IMR-90 (cell line): ENCODE measurements around the gene TRAF4. TPM values are rescaled to one million over a fixed set of nuclear protein-coding genes. Genes with fewer than 3 reads are reported as not detected.

Experiments used
- ATAC-seq: fragments of 200-7000 bp; cut with Tn5 transposase; 2 replicates; pipeline ENCODE4 v1.9.1; 2020; ENCODE audit warnings: low read depth, mild to moderate bottlenecking, moderate library complexity
- BruUV-seq: library from RNA; stranded (reverse); fragments of 400-500 nt; replicated peaks from 2 replicates; lab custom pipeline; 2021; lab: Mats Ljungman, UMichigan
- CTCF ChIA-PET: fragments of 300-600 bp; formaldehyde crosslinking; extraction: SDS; loops from one replicate; lab custom pipeline; 2021; ENCODE audit warnings: antibody characterized with exemption; lab: Yijun Ruan, JAX
- POLR2A ChIA-PET: fragments of 300-600 bp; sonication (Branson Sonifier 250); formaldehyde crosslinking; loops from one replicate; lab custom pipeline; 2022; ENCODE audit warnings: antibody characterized with exemption; ENCODE audit not compliant: unreplicated experiment; lab: Charles Lee
- DNase-seq: peaks from one replicate; pipeline ENCODE4 v3.0.0; 2013
- H2AFZ ChIP-seq: replicated peaks from 2 replicates; pipeline ENCODE3; 2013; ENCODE audit warnings: low read length, mild to moderate bottlenecking; ENCODE audit not compliant: poor library complexity
- H2AK5ac ChIP-seq: 2 replicates; pipeline ENCODE4 v1.6.1; 2013; ENCODE audit warnings: low read depth, low read length, inconsistent platforms
- H2AK9ac ChIP-seq: replicated peaks from 2 replicates; pipeline ENCODE3; 2013; ENCODE audit warnings: mild to moderate bottlenecking, low read depth, low read length, moderate library complexity; ENCODE audit not compliant: poor library complexity
- H2BK120ac ChIP-seq: 2 replicates; pipeline ENCODE4 v1.6.1; 2013; ENCODE audit warnings: low read depth, low read length, inconsistent platforms
- H2BK15ac ChIP-seq: 3 replicates; pipeline ENCODE4 v1.6.1; 2013; ENCODE audit warnings: low read depth, low read length, inconsistent platforms
- H2BK20ac ChIP-seq: 2 replicates; pipeline ENCODE4 v1.6.1; 2013; ENCODE audit warnings: low read depth, mild to moderate bottlenecking, inconsistent platforms, low read length, moderate library complexity
- H2BK5ac ChIP-seq: 2 replicates; pipeline ENCODE4 v1.6.1; 2013; ENCODE audit warnings: mild to moderate bottlenecking, low read depth, low read length, inconsistent platforms; ENCODE audit not compliant: poor library complexity, severe bottlenecking
- H3K14ac ChIP-seq: replicated peaks from 2 replicates; pipeline ENCODE4 v1.6.1; 2013; ENCODE audit warnings: low read depth, low read length, inconsistent platforms
- H3K18ac ChIP-seq: 2 replicates; pipeline ENCODE4 v1.6.1; 2013; ENCODE audit warnings: low read depth, low read length, control low read depth
- H3K23ac ChIP-seq: 2 replicates; pipeline ENCODE4 v1.6.1; 2013; ENCODE audit warnings: low read depth, low read length, inconsistent platforms
- H3K27ac ChIP-seq: 2 replicates; pipeline ENCODE4 v1.5.1; 2013; ENCODE audit warnings: mild to moderate bottlenecking, control low read depth, low read length; ENCODE audit not compliant: insufficient read depth
- H3K27me3 ChIP-seq: 2 replicates; pipeline ENCODE4 v1.6.1; 2013; ENCODE audit warnings: low read length; ENCODE audit not compliant: control insufficient read depth, insufficient read depth
- H3K36me3 ChIP-seq: 2 replicates; pipeline ENCODE4 v1.6.1; 2013; ENCODE audit warnings: low read length, mixed read lengths; ENCODE audit not compliant: control insufficient read depth, insufficient read depth
- H3K4ac ChIP-seq: 2 replicates; pipeline ENCODE4 v1.6.1; 2013; ENCODE audit warnings: low read depth, low read length, inconsistent platforms
- H3K4me1 ChIP-seq: 2 replicates; pipeline ENCODE4 v1.6.1; 2013; ENCODE audit warnings: low read length, mixed read lengths; ENCODE audit not compliant: control insufficient read depth, insufficient read depth
- H3K4me2 ChIP-seq: 2 replicates; pipeline ENCODE4 v1.6.1; 2013; ENCODE audit warnings: low read depth, mild to moderate bottlenecking, control low read depth, low read length, moderate library complexity
- H3K4me3 ChIP-seq: 2 replicates; pipeline ENCODE4 v1.5.1; 2013; ENCODE audit warnings: low read depth, mild to moderate bottlenecking, control low read depth, low read length, moderate library complexity; ENCODE audit not compliant: insufficient read depth
- H3K56ac ChIP-seq: 2 replicates; pipeline ENCODE4 v1.6.1; 2013; ENCODE audit warnings: low read length, inconsistent platforms; ENCODE audit not compliant: insufficient read depth; ENCODE audit errors: extremely low read depth
- H3K79me1 ChIP-seq, 2 experiments: 2 replicates each; pipeline ENCODE4 v1.6.1; 2013; ENCODE audit warnings: low read length in 2 of 2, inconsistent platforms in 1 of 2, low read depth in 1 of 2
- H3K9ac ChIP-seq: 2 replicates; pipeline ENCODE4 v1.6.1; 2013; ENCODE audit warnings: low read depth, low read length, control low read depth
- H3K9me1 ChIP-seq: 2 replicates; pipeline ENCODE4 v1.6.1; 2013; ENCODE audit warnings: low read length, inconsistent platforms; ENCODE audit not compliant: insufficient read depth
- H3K9me3 ChIP-seq: 2 replicates; pipeline ENCODE4 v1.6.1; 2013; ENCODE audit warnings: low read length; ENCODE audit not compliant: control insufficient read depth, insufficient read depth
- H4K20me1 ChIP-seq: 2 replicates; pipeline ENCODE4 v1.6.1; 2013; ENCODE audit warnings: low read length, inconsistent platforms; ENCODE audit not compliant: insufficient read depth
- H4K5ac ChIP-seq: 2 replicates; pipeline ENCODE4 v1.6.1; 2013; ENCODE audit warnings: mild to moderate bottlenecking, low read depth, low read length, control low read depth
- H4K8ac ChIP-seq, 2 experiments: 2 replicates each; pipeline ENCODE4 v1.6.1; 2013; ENCODE audit warnings: low read depth in 2 of 2, low read length in 2 of 2, control low read depth in 1 of 2, inconsistent platforms in 1 of 2
- H4K91ac ChIP-seq: 2 replicates; pipeline ENCODE4 v1.6.1; 2013; ENCODE audit warnings: low read depth, low read length, inconsistent platforms; ENCODE audit not compliant: insufficient read depth
- BHLHE40 ChIP-seq: fragments of 150-350 bp; IDR thresholded peaks from 2 replicates; pipeline ENCODE4 v1.6.1; 2016; ENCODE audit warnings: mild to moderate bottlenecking, low read depth, low read length
- CEBPB ChIP-seq: IDR thresholded peaks from 2 replicates; pipeline ENCODE4 v1.6.1; 2012; ENCODE audit warnings: low read depth, low read length, improper control_type of control experiment
- CHD1 ChIP-seq: IDR thresholded peaks from 2 replicates; pipeline ENCODE4 v1.6.1; 2012; ENCODE audit warnings: low read depth, low read length, improper control_type of control experiment
- CTCF ChIP-seq: conservative IDR thresholded peaks from 2 replicates; pipeline ENCODE4 v1.5.1; 2012; ENCODE audit warnings: mild to moderate bottlenecking, low read depth, low read length, improper control_type of control experiment
- ELK1 ChIP-seq: fragments of 150-350 bp; IDR thresholded peaks from 2 replicates; pipeline ENCODE4 v1.6.1; 2016; ENCODE audit warnings: low read depth, mild to moderate bottlenecking, low read length, moderate library complexity, borderline replicate concordance
- FOS ChIP-seq: fragments of 150-350 bp; IDR thresholded peaks from 2 replicates; pipeline ENCODE4 v1.6.1; 2016; ENCODE audit warnings: low read depth, low read length
- MAFK ChIP-seq: IDR thresholded peaks from 2 replicates; pipeline ENCODE4 v1.6.1; 2012; ENCODE audit warnings: low read depth, low read length, improper control_type of control experiment
- MAZ ChIP-seq: IDR thresholded peaks from 2 replicates; pipeline ENCODE4 v1.6.1; 2012; ENCODE audit warnings: low read depth, mild to moderate bottlenecking, low read length, improper control_type of control experiment, moderate library complexity, borderline replicate concordance
- MXI1 ChIP-seq: IDR thresholded peaks from 2 replicates; pipeline ENCODE4 v1.6.1; 2012; ENCODE audit warnings: low read depth, mild to moderate bottlenecking, low read length, moderate library complexity, borderline replicate concordance
- NFE2L2 ChIP-seq: fragments of 150-350 bp; IDR thresholded peaks from 2 replicates; pipeline ENCODE4 v1.6.1; 2016; ENCODE audit warnings: low read depth, mild to moderate bottlenecking, low read length
- POLR2A ChIP-seq: IDR thresholded peaks from 2 replicates; pipeline ENCODE4 v1.6.1; 2012; ENCODE audit warnings: mild to moderate bottlenecking, low read depth, low read length
- RAD21 ChIP-seq: IDR thresholded peaks from 2 replicates; pipeline ENCODE4 v1.6.1; 2012; ENCODE audit warnings: low read length, improper control_type of control experiment
- RCOR1 ChIP-seq: IDR thresholded peaks from 2 replicates; pipeline ENCODE4 v1.6.1; 2012; ENCODE audit warnings: mild to moderate bottlenecking, low read length, improper control_type of control experiment; ENCODE audit not compliant: insufficient replicate concordance
- RFX5 ChIP-seq: IDR thresholded peaks from 2 replicates; pipeline ENCODE4 v1.8.0; 2012; ENCODE audit warnings: low read depth, mild to moderate bottlenecking, low read length, moderate library complexity
- SMC3 ChIP-seq: fragments of 150-350 bp; IDR thresholded peaks from 2 replicates; pipeline ENCODE4 v1.6.1; 2016; ENCODE audit warnings: low read depth, mild to moderate bottlenecking, antibody characterized with exemption, low read length, moderate library complexity
- USF2 ChIP-seq: fragments of 150-350 bp; IDR thresholded peaks from 2 replicates; pipeline ENCODE4 v1.6.1; 2017; ENCODE audit warnings: mild to moderate bottlenecking, antibody characterized with exemption, low read length, low read depth
- WGBS, 2 experiments: methylation state at CpG; one replicate each; pipeline versions ENCODE4 v1.1.5 to v1.1.7; 2013; ENCODE audit warnings: missing lambda C conversion rate in 2 of 2; ENCODE audit not compliant: insufficient read length in 1 of 2; ENCODE audit errors: extremely low coverage in 2 of 2; 5-methylcytosine and 5-hydroxymethylcytosine counted together
- dilution Hi-C: fragments of 300-500 bp; cut with HindIII; formaldehyde crosslinking; loops from one replicate; pipeline ENCODE4 v1.14.3; 2018; ENCODE audit warnings: low sequenced_read_pairs; ENCODE audit not compliant: unreplicated experiment
- in situ Hi-C: fragments of 300-500 bp; cut with MboI; formaldehyde crosslinking; loops from 3 replicates; pipeline ENCODE4 v1.14.3; 2019; ENCODE audit warnings: low sequenced_read_pairs, inconsistent platforms, mixed read lengths
- intact Hi-C: fragments of 100-400 bp; cut with micrococcal nuclease; formaldehyde crosslinking; loops from 2 replicates; pipeline ENCODE4 v1.10.0; 2022
- polyA plus RNA-seq, 3 experiments: library from polyadenylated mRNA; depleted of rRNA; stranded (reverse); fragments of >200 nt; gene quantifications; 2 replicates each; pipeline ENCODE4 v1.2.3, GENCODE V29; 2012; ENCODE audit warnings: low replicate concordance in 1 of 3
- total RNA-seq: library from RNA; depleted of rRNA; stranded (reverse); fragments of >200 nt; gene quantifications from 2 replicates; pipeline ENCODE4 v1.2.3, GENCODE V29; 2012

TRAF4 gene
- total and polyA plus RNA-seq, 2 of the 4 experiments (the other 2 are of a cell fraction), result 36.9 to 63.2 TPM

GRCh38 chr17:28700278-28700677 is 43.5 kb upstream of the TRAF4 start:
- no peak overlapping the region for H3K4ac ChIP-seq
- H2AFZ ChIP-seq, result no peak overlapping the region
- ChIA-PET POLR2A (interaction anchor here (0.5 kb wide), 1 partner anchor 11 kb away, joined by 3 read pairs; the partner anchor contains the start of gene PROCA1), CTCF (no interaction called here)
- no peak for DNase-seq
- H2AK5ac ChIP-seq, result no peak overlapping the region
- H3K36me3 ChIP-seq, result peaks cover 90% of the 10 kb centered on the region
- no peak for TF ChIP-seq BHLHE40
- no peak for TF ChIP-seq USF2
- TF ChIP-seq MAZ, result no peak
- TF ChIP-seq FOS, result no peak
- no peak for TF ChIP-seq CEBPB
- TF ChIP-seq ELK1, result no peak
- no peak for TF ChIP-seq SMC3
- TF ChIP-seq CHD1, result no peak
- no peak for TF ChIP-seq CTCF
- no peak for TF ChIP-seq MAFK
- no peak for TF ChIP-seq NFE2L2
- no peak for TF ChIP-seq POLR2A
- no peak for TF ChIP-seq MXI1
- TF ChIP-seq RCOR1, result no peak
- no peak for TF ChIP-seq RFX5
- TF ChIP-seq RAD21, result no peak
- no peak overlapping the region for H3K56ac ChIP-seq
- H3K9me1 ChIP-seq, result 0 out of 2 replicates have a peak, but pooled peaks cover 5% of the 10 kb centered on the region
- in situ Hi-C loops (no loop called here), intact Hi-C loops (no loop called here), dilution Hi-C loops (no loop called here)
- no peaks in the 10 kb centered on the region for H3K4me1 ChIP-seq
- H3K18ac ChIP-seq, result no peak overlapping the region
- no peak overlapping the region for H3K23ac ChIP-seq
- H2BK20ac ChIP-seq, result no peak overlapping the region
- H3K4me2 ChIP-seq, result no peak overlapping the region
- no TSS peak for BruUV-seq
- H3K4me3 ChIP-seq, result no peak overlapping the region
- no peak overlapping the region for H2BK5ac ChIP-seq
- no peak overlapping the region for H2BK120ac ChIP-seq
- no peak overlapping the region for H2AK9ac ChIP-seq
- no peaks in the 10 kb centered on the region for H3K27me3 ChIP-seq
- peaks cover 3 to 9% of the 10 kb centered on the region in 2 experiments; a peak in 2 of 4 replicates for H3K79me1 ChIP-seq
- no peak overlapping the region for H3K27ac ChIP-seq
- 100% methylated on average over 2 of the region's 8 CpGs; no CpG with 5 or more reads in 1 of the 2 experiments for WGBS, 2 experiments
- no peak overlapping the region for H4K8ac ChIP-seq
- no peak overlapping the region for H3K9ac ChIP-seq
- no peak overlapping the region for H4K5ac ChIP-seq
- no peak overlapping the region for H3K14ac ChIP-seq
- no peaks in the 10 kb centered on the region for H3K9me3 ChIP-seq
- no peak for ATAC-seq
- H2BK15ac ChIP-seq, result no peak overlapping the region
- no peak overlapping the region for H4K91ac ChIP-seq
- peaks cover 3% of the 10 kb centered on the region for H4K20me1 ChIP-seq
